ENCODE data around the gene RABAC1.

Gene RABAC1

DNA sequence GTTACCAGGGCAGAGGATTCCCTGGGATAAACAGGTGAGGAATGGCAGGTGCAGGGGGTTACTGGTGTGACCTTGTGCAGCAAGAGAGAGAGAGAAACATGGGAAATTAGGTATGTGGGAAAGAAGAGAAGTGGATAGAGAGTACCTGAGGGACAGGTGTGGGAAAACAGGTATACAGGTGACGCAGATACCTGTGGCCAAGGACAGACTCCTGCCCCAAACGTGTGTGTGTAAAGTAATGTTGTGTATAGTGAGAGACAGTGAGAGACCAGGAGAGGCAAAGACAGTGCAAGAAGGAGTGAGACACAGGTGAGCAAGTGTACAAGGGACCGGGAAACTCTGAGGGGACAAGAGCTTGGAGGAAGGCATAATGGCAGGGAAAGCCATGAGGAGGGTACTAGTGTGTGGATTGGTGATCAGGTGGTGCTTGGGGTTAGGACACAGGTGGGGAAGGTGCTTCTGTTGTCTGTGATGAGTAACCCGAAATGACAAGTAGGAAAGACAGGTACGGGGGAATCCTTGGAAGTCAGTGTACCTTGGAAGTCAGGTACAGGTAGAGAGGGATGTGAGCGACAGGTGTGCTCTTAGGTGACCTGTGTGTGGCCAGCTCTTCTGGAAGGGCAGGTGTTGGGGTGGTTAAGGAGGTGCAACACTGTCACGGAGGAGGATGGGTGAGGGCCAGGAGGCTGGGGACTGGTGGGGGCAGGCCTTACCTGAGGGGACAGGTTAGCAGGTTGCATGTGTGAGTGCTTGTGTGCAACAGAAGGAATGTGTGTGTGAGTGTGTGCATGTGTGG, 33.7 kb downstream of the RABAC1 start:
- TF ChIP-seq CTCF (IDR thresholded peaks at IDR 0.05; ENCODE audit: insufficient read depth, low read length, poor library complexity, severe bottlenecking), result no peak

DNA sequence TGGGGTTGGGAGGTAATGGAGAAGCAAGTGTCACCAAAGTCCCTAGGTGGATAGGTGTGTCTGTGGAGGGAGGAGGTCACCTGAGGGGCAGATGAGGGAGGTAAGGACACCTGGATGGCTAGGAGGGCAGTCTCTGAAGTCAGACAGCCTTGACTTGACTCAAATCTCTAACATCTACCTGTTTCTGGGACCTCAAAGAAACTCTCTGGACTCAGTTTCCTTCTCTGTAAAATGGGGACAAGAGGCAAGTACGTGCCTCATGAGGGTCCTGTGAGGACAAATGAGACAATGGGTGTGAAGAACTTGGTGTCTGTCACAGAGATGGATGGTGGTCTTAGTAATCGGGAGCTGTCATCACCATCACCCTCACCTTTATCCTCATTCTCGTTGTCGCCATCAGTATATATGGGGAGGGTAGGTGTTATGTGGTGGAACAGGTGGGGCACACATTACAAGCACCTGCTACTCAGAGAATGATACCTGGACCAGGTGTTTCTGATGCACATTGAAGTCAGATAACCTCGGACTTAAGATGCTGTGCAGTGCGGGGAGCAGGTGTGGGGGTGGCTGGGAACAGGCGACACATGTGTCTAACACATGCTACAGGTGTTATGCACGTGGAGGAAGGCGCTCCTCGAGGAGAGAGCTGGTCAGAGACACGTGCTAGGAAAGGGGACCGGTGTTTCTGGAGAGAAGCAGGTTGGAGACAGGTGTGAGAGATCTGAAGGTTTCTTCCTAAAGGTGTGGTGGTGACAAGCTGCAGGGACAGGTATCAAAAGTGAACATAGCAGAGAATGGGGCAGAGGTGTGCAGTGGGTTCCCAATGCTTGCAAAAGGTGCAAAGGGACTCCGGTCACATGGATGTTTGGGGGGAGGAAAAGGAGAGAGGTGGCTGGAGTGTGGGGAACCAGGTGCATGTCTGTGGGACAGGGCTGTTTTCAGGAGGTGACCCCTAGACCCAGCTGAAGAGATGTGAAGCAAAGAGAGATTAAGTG, 34.7 kb downstream of the RABAC1 start:
- H2AFZ ChIP-seq (ENCODE audit: low read depth, low read length, severe bottlenecking), result no peak overlapping the region
- no peak overlapping the region for H3K9ac ChIP-seq (ENCODE audit: low read length)
- no peaks in the 10 kb centered on the region for H3K36me3 ChIP-seq (ENCODE audit: low read length)
- no peak for TF ChIP-seq EZH2phosphoT487 (conservative IDR thresholded peaks at IDR 0.05; ENCODE audit: low read length)
- no peak for TF ChIP-seq CTCF (IDR thresholded peaks at IDR 0.05; ENCODE audit: insufficient read depth, low read length, poor library complexity, severe bottlenecking)
- no peaks in the 10 kb centered on the region for H3K9me2 ChIP-seq (replicated peaks; ENCODE audit: insufficient read depth, low read length)
- no peak overlapping the region for H3K4me3 ChIP-seq (ENCODE audit: insufficient read depth, low read length, poor library complexity, severe bottlenecking)
- no peak overlapping the region for H3K4me2 ChIP-seq (ENCODE audit: low read depth, low read length, poor library complexity, severe bottlenecking)
- H3F3A ChIP-seq (ENCODE audit: insufficient read depth), result peaks cover 6% of the 10 kb centered on the region; the same call in 1 of the 2 replicates
- H4K20me1 ChIP-seq (ENCODE audit: low read depth, low read length), result no peaks in the 10 kb centered on the region
- no peaks in the 10 kb centered on the region for H3K9me3 ChIP-seq (ENCODE audit: insufficient read depth, low read length)
- peaks cover 17% of the 10 kb centered on the region for H3K79me2 ChIP-seq (ENCODE audit: insufficient read depth, low read length)
- no peaks in the 10 kb centered on the region for H3K27me3 ChIP-seq (ENCODE audit: low read length)
- 0 out of 2 replicates have a peak overlapping the region, but pooled peaks have one; percentile 13 for H3K27ac ChIP-seq (ENCODE audit: low read depth, low read length)

More for the DNA sequence above, 33.7 kb downstream of the RABAC1 start:
- Histone ChIP-seq H3F3A (ENCODE audit: insufficient read depth) (peaks cover 14% of the 10 kb centered on the region), H3K4me3 (ENCODE audit: insufficient read depth, low read length, poor library complexity, severe bottlenecking) (no peak overlapping the region), H3K9me2 (replicated peaks; ENCODE audit: insufficient read depth, low read length) (no peaks in the 10 kb centered on the region), H2AFZ (ENCODE audit: low read depth, low read length, severe bottlenecking) (no peak overlapping the region), H3K27ac (ENCODE audit: low read depth, low read length) (0 out of 2 replicates have a peak overlapping the region, but pooled peaks have one; percentile 13), H3K9ac (ENCODE audit: low read length) (no peak overlapping the region), H3K9me3 (ENCODE audit: insufficient read depth, low read length) (no peaks in the 10 kb centered on the region), H4K20me1 (ENCODE audit: low read depth, low read length) (no peaks in the 10 kb centered on the region), H3K79me2 (ENCODE audit: insufficient read depth, low read length) (peaks cover 17% of the 10 kb centered on the region), H3K27me3 (ENCODE audit: low read length) (no peaks in the 10 kb centered on the region), H3K36me3 (ENCODE audit: low read length) (no peaks in the 10 kb centered on the region), H3K4me2 (ENCODE audit: low read depth, low read length, poor library complexity, severe bottlenecking) (no peak overlapping the region)

- Histone ChIP-seq H3K27me3 (ENCODE audit: low read length) (no peaks in the 10 kb centered on the region), H3K36me3 (ENCODE audit: low read length) (no peaks in the 10 kb centered on the region), H3K9me2 (replicated peaks; ENCODE audit: insufficient read depth, low read length) (no peaks in the 10 kb centered on the region), H3F3A (ENCODE audit: insufficient read depth) (peaks cover 6% of the 10 kb centered on the region; the same call in 1 of the 2 replicates), H3K9ac (ENCODE audit: low read length) (peak overlapping the region; percentile 21; the same call in 1 of the 2 replicates), H3K9me3 (ENCODE audit: insufficient read depth, low read length) (no peaks in the 10 kb centered on the region), H2AFZ (ENCODE audit: low read depth, low read length, severe bottlenecking) (no peak overlapping the region), H4K20me1 (ENCODE audit: low read depth, low read length) (no peaks in the 10 kb centered on the region), H3K4me3 (ENCODE audit: insufficient read depth, low read length, poor library complexity, severe bottlenecking) (no peak overlapping the region), H3K27ac (ENCODE audit: low read depth, low read length) (peak overlapping the region; percentile 77), H3K4me2 (ENCODE audit: low read depth, low read length, poor library complexity, severe bottlenecking) (peak overlapping the region; percentile 18), H3K79me2 (ENCODE audit: insufficient read depth, low read length) (peaks cover 21% of the 10 kb centered on the region)
- TF ChIP-seq EZH2phosphoT487 (conservative IDR thresholded peaks at IDR 0.05; ENCODE audit: low read length) (no peak), CTCF (IDR thresholded peaks at IDR 0.05; ENCODE audit: insufficient read depth, low read length, poor library complexity, severe bottlenecking) (no peak)
These were observed 35.9 kb downstream of the RABAC1 start for GRCh38 chr19:41923045-41923788.
